Ectodermal cell (in vitro differentiated cells): ENCODE measurements around the gene DCP1B.

ENCODE experiments used
- H3K27ac ChIP-seq: 2 replicates; pipeline ENCODE4 v1.7.0; 2013; ENCODE audit warnings: mild to moderate bottlenecking, low read depth, low read length; ENCODE audit not compliant: insufficient read depth, poor library complexity, severe bottlenecking
- H3K27me3 ChIP-seq: 2 replicates; pipeline ENCODE4 v1.7.0; 2013; ENCODE audit warnings: mild to moderate bottlenecking, low read length; ENCODE audit not compliant: insufficient read depth, control insufficient read depth, poor library complexity, severe bottlenecking
- H3K36me3 ChIP-seq: one replicate; pipeline ENCODE4 v1.7.0; 2013; ENCODE audit warnings: low read length; ENCODE audit not compliant: control insufficient read depth, insufficient read depth
- H3K4me1 ChIP-seq: one replicate; pipeline ENCODE4 v1.7.0; 2013; ENCODE audit warnings: low read length; ENCODE audit not compliant: control insufficient read depth, insufficient read depth
- H3K4me3 ChIP-seq: 2 replicates; pipeline ENCODE4 v1.7.0; 2013; ENCODE audit warnings: low read depth, low read length, control low read depth; ENCODE audit not compliant: insufficient read depth
- H3K9me3 ChIP-seq: 2 replicates; pipeline ENCODE4 v1.7.0; 2013; ENCODE audit warnings: mild to moderate bottlenecking, low read length, moderate library complexity; ENCODE audit not compliant: control insufficient read depth
- WGBS, 2 experiments: methylation state at CpG; one replicate each; pipeline ENCODE4 v1.1.7; 2013; ENCODE audit warnings: missing lambda C conversion rate in 2 of 2; 5-methylcytosine and 5-hydroxymethylcytosine counted together

The DCP1B gene

GRCh38 chr12:1914114-1914911 is 89.9 kb downstream of the DCP1B start:
- Histone ChIP-seq H3K36me3 (no peaks in the 10 kb centered on the region), H3K4me1 (peaks cover 19% of the 10 kb centered on the region), H3K9me3 (no peaks in the 10 kb centered on the region), H3K4me3 (no peak overlapping the region), H3K27me3 (no peaks in the 10 kb centered on the region), H3K27ac (no peak overlapping the region)
- WGBS, 2 experiments: 88 to 89% methylated on average over 17 of the region's 17 CpGs

- 83 to 86% methylated on average over 12 of the region's 12 CpGs for WGBS, 2 experiments
- Histone ChIP-seq H3K9me3 (no peaks in the 10 kb centered on the region), H3K4me1 (peaks cover 12% of the 10 kb centered on the region), H3K27me3 (no peaks in the 10 kb centered on the region), H3K36me3 (no peaks in the 10 kb centered on the region), H3K4me3 (no peak overlapping the region), H3K27ac (no peak overlapping the region)
Measured at GRCh38 chr12:1913377-1914113, 90.7 kb downstream of the DCP1B start.

- no peaks in the 10 kb centered on the region for H3K9me3 ChIP-seq
- H3K4me3 ChIP-seq: no peak overlapping the region
- peaks cover 5% of the 10 kb centered on the region for H3K4me1 ChIP-seq
- 87 to 92% methylated on average over 18 of the region's 18 CpGs for WGBS, 2 experiments
- H3K27ac ChIP-seq: no peak overlapping the region
- H3K36me3 ChIP-seq: no peaks in the 10 kb centered on the region
- no peaks in the 10 kb centered on the region for H3K27me3 ChIP-seq
Measured at GRCh38 chr12:1912580-1913376, 91.5 kb downstream of the DCP1B start.

- no peak overlapping the region for H3K27ac ChIP-seq
- 91 to 93% methylated on average over 16 of the region's 16 CpGs for WGBS, 2 experiments
- no peaks in the 10 kb centered on the region for H3K27me3 ChIP-seq
- H3K4me1 ChIP-seq: no peaks in the 10 kb centered on the region
- no peak overlapping the region for H3K4me3 ChIP-seq
- no peaks in the 10 kb centered on the region for H3K9me3 ChIP-seq
- H3K36me3 ChIP-seq: no peaks in the 10 kb centered on the region
Measured at GRCh38 chr12:1911598-1912575, 92.4 kb downstream of the DCP1B start.

GRCh38 chr12:1910468-1910867 is 93.8 kb downstream of the DCP1B start:
- Histone ChIP-seq H3K27me3 (no peaks in the 10 kb centered on the region), H3K27ac (no peak overlapping the region), H3K9me3 (no peaks in the 10 kb centered on the region), H3K4me3 (no peak overlapping the region), H3K36me3 (no peaks in the 10 kb centered on the region), H3K4me1 (no peaks in the 10 kb centered on the region)
- WGBS, 2 experiments: 91 to 96% methylated on average over 3 of the region's 3 CpGs

- WGBS, 2 experiments: 92% methylated on average over 26 of the region's 26 CpGs
- H3K4me1 ChIP-seq: no peaks in the 10 kb centered on the region
Measured at GRCh38 chr12:1908758-1909157, 95.5 kb downstream of the DCP1B start.

GRCh38 chr12:1907652-1908611 is 96.3 kb downstream of the DCP1B start:
- 93% methylated on average over 67 of the region's 67 CpGs for WGBS, 2 experiments
- H3K4me1 ChIP-seq: no peaks in the 10 kb centered on the region
- H3K4me3 ChIP-seq: no peak overlapping the region
- no peak overlapping the region for H3K27ac ChIP-seq
- no peaks in the 10 kb centered on the region for H3K36me3 ChIP-seq
- H3K27me3 ChIP-seq: no peaks in the 10 kb centered on the region
- no peaks in the 10 kb centered on the region for H3K9me3 ChIP-seq

More at GRCh38 chr12:1908758-1909157, 95.5 kb downstream of the DCP1B start:
- H3K27me3 ChIP-seq: no peaks in the 10 kb centered on the region
- H3K4me3 ChIP-seq: no peak overlapping the region
- no peaks in the 10 kb centered on the region for H3K36me3 ChIP-seq
- no peaks in the 10 kb centered on the region for H3K9me3 ChIP-seq
- H3K27ac ChIP-seq: no peak overlapping the region

GRCh38 chr12:1906579-1906978 is 97.7 kb downstream of the DCP1B start:
- Histone ChIP-seq H3K9me3 (no peaks in the 10 kb centered on the region), H3K36me3 (no peaks in the 10 kb centered on the region), H3K4me1 (no peaks in the 10 kb centered on the region), H3K27me3 (no peaks in the 10 kb centered on the region), H3K27ac (no peak overlapping the region), H3K4me3 (no peak overlapping the region)
- WGBS, 2 experiments: 54 to 57% methylated on average over 3 of the region's 3 CpGs

GRCh38 chr12:1904875-1905274 is 99.4 kb downstream of the DCP1B start:
- no peaks in the 10 kb centered on the region for H3K36me3 ChIP-seq
- H3K27ac ChIP-seq: no peak overlapping the region
- no peaks in the 10 kb centered on the region for H3K9me3 ChIP-seq
- H3K27me3 ChIP-seq: no peaks in the 10 kb centered on the region
- no peak overlapping the region for H3K4me3 ChIP-seq
- no peaks in the 10 kb centered on the region for H3K4me1 ChIP-seq
